Fibroblast of lung (primary cell): ENCODE data around the gene LRRC8A.

ENCODE experiments used
- EZH2 ChIP-seq: IDR thresholded peaks from 2 replicates; pipeline ENCODE4 v1.5.1; 2012; ENCODE audit warnings: low read length, control low read depth, mild to moderate bottlenecking; ENCODE audit errors: missing control alignments
- TF ChIP-seq, protein P1 (sequence below), 2 donors: IDR thresholded peaks in 1 of 2; conservative IDR thresholded peaks in 1 of 2; 1 replicate in 1 of 2; 2 replicates in 1 of 2; pipeline ENCODE4 v1.5.1; 2011 to 2012; ENCODE audit warnings: low read length in 2 of 2, control low read depth in 1 of 2, inconsistent platforms in 1 of 2, low read depth in 1 of 2, mild to moderate bottlenecking in 1 of 2

GRCh38 chr9:128901379-128901778 lies 19.4 kb downstream of the LRRC8A start:
- TF ChIP-seq, protein P1, sequence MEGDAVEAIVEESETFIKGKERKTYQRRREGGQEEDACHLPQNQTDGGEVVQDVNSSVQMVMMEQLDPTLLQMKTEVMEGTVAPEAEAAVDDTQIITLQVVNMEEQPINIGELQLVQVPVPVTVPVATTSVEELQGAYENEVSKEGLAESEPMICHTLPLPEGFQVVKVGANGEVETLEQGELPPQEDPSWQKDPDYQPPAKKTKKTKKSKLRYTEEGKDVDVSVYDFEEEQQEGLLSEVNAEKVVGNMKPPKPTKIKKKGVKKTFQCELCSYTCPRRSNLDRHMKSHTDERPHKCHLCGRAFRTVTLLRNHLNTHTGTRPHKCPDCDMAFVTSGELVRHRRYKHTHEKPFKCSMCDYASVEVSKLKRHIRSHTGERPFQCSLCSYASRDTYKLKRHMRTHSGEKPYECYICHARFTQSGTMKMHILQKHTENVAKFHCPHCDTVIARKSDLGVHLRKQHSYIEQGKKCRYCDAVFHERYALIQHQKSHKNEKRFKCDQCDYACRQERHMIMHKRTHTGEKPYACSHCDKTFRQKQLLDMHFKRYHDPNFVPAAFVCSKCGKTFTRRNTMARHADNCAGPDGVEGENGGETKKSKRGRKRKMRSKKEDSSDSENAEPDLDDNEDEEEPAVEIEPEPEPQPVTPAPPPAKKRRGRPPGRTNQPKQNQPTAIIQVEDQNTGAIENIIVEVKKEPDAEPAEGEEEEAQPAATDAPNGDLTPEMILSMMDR (conservative IDR thresholded peaks at IDR 0.05 in 1 of 2, IDR thresholded peaks at IDR 0.05 in 1 of 2; ENCODE audit: low read depth in 1 of 2, low read length in 2 of 2), result no peak
- no peak for TF ChIP-seq EZH2
